ENCODE results near the gene DIRAS3.

- no peak for TF ChIP-seq TAF1 (IDR thresholded peaks at IDR 0.05; ENCODE audit: low read depth, low read length)
- TF ChIP-seq POLR2AphosphoS5 (IDR thresholded peaks at IDR 0.05; ENCODE audit: low read depth, low read length), result no peak
- TF ChIP-seq MAFK (IDR thresholded peaks at IDR 0.05; ENCODE audit: low read depth, low read length), result no peak
- TF ChIP-seq TEAD4 (IDR thresholded peaks at IDR 0.05; ENCODE audit: low read depth, low read length), result no peak
- no peak for TF ChIP-seq CREB1 (IDR thresholded peaks at IDR 0.05)
- no peak for TF ChIP-seq EP300 (IDR thresholded peaks at IDR 0.05; ENCODE audit: borderline replicate concordance in 1 of 2, low read depth in 2 of 2, low read length in 2 of 2)
- TF ChIP-seq CTCF (IDR thresholded peaks at IDR 0.05; ENCODE audit: control extremely low read depth in 1 of 3, insufficient read depth in 1 of 3, low read depth in 1 of 3, low read length in 3 of 3), result no peak
- TF ChIP-seq RXRA (IDR thresholded peaks at IDR 0.05; ENCODE audit: insufficient read depth, low read depth, low read length), result no peak
- no peak for TF ChIP-seq SIN3A (conservative IDR thresholded peaks at IDR 0.05 in 1 of 2, IDR thresholded peaks at IDR 0.05 in 1 of 2; ENCODE audit: low read depth in 1 of 2, low read length in 2 of 2)
- no peak for TF ChIP-seq CHD7 (IDR thresholded peaks at IDR 0.05; ENCODE audit: insufficient replicate concordance, low read length)
- no peak for TF ChIP-seq YY1 (IDR thresholded peaks at IDR 0.05; ENCODE audit: low read depth, low read length)
- TF ChIP-seq NANOG (IDR thresholded peaks at IDR 0.05; ENCODE audit: insufficient read depth, low read depth, low read length, poor library complexity, severe bottlenecking), result no peak
- no peak for TF ChIP-seq POLR2A (IDR thresholded peaks at IDR 0.05; ENCODE audit: control extremely low read depth in 1 of 2, low read depth in 2 of 2, low read length in 2 of 2)
- TF ChIP-seq CEBPB (IDR thresholded peaks at IDR 0.05; ENCODE audit: low read depth, low read length), result peak; percentile 92
Observed at GRCh38 chr1:68049941-68050878, at the start of gene DIRAS3.

Data from H1 (cell line).